HepG2 (cell line): ENCODE data around the gene MYRIP. TPM values are rescaled to one million over a fixed set of nuclear protein-coding genes. Genes with fewer than 3 reads are reported as not detected.
"Not testable (repeated sequence)": the region's sequence is repeated elsewhere in the genome, so short reads cannot be mapped to it uniquely, and the experiment has no call there.

Source experiments
- ATAC-seq: fragments of 200-7000 bp; cut with Tn5 transposase; 3 replicates; pipeline ENCODE4 v1.9.1; 2020; ENCODE audit warnings: mild to moderate bottlenecking, moderate library complexity
- BruUV-seq: library from RNA; stranded (reverse); fragments of 400-500 nt; replicated peaks from 2 replicates; lab custom pipeline; 2021; lab: Mats Ljungman, UMichigan
- CTCF ChIA-PET: fragments of 300-600 bp; formaldehyde crosslinking; extraction: SDS; loops from one replicate; lab custom pipeline; 2021; ENCODE audit warnings: low total read pairs, inconsistent platforms, low intra/inter-chr PET ratio; lab: Yijun Ruan, JAX
- POLR2A ChIA-PET: fragments of 350-600 bp; sonication (Branson Sonifier 250); formaldehyde crosslinking; loops from one replicate; lab custom pipeline; 2020; ENCODE audit warnings: antibody characterized with exemption, inconsistent platforms; lab: Yijun Ruan, JAX
- DNase-seq: peaks from one replicate; pipeline ENCODE4 v3.0.0-alpha.2; 2015; ENCODE audit warnings: low spot score
- FAIRE-seq: peaks from 3 replicates; lab custom pipeline; 2011; peaks lifted over from hg19 to GRCh38; lab: Jason Lieb, UNC
- H2AFZ ChIP-seq: one replicate; pipeline ENCODE4 v1.6.1; 2011; ENCODE audit warnings: low read length, inconsistent platforms
- H3K27ac ChIP-seq: fragments of 300-600 bp; 3 replicates; pipeline ENCODE4 v1.8.0; 2011; ENCODE audit warnings: mixed run types, mild to moderate bottlenecking, mixed read lengths, low read length, inconsistent platforms; ENCODE audit not compliant: insufficient read depth; ENCODE audit errors: extremely low read length
- H3K27me3 ChIP-seq, 2 experiments: fragments of 200-600 bp in 1 of 2; 2 replicates in 1 of 2; 3 replicates in 1 of 2; pipeline versions ENCODE4 v1.6.0 to v1.8.0; 2011; ENCODE audit warnings: low read length in 2 of 2, mild to moderate bottlenecking in 2 of 2, moderate library complexity in 2 of 2, inconsistent platforms in 1 of 2; ENCODE audit not compliant: insufficient read depth in 2 of 2, control insufficient read depth in 1 of 2
- H3K36me3 ChIP-seq, 2 experiments: fragments of 200-600 bp in 1 of 2; replicated peaks in 1 of 2; 2 replicates in 1 of 2; 3 replicates in 1 of 2; pipeline versions ENCODE4 v1.5.1 to v1.8.0; 2011; ENCODE audit warnings: low read length in 2 of 2, inconsistent platforms in 1 of 2; ENCODE audit not compliant: insufficient read depth in 2 of 2, control insufficient read depth in 1 of 2
- H3K4me1 ChIP-seq: 2 replicates; pipeline ENCODE4 v1.5.1; 2012; ENCODE audit warnings: low read length, inconsistent platforms; ENCODE audit not compliant: insufficient read depth
- H3K4me2 ChIP-seq: 2 replicates; pipeline ENCODE4 v1.6.0; 2011; ENCODE audit warnings: low read depth, low read length, inconsistent platforms
- H3K4me3 ChIP-seq, 3 experiments: fragments of 200-600 bp in 1 of 3; sonication (generic), shearing (Covaris generic) in 1 of 3; replicated peaks in 1 of 3; 2 replicates each; pipeline ENCODE4 v1.5.1; 2011 to 2016; ENCODE audit warnings: low read length in 3 of 3, inconsistent platforms in 2 of 3, low read depth in 2 of 3, mild to moderate bottlenecking in 2 of 3, control low read depth in 1 of 3, mixed read lengths in 1 of 3; ENCODE audit not compliant: insufficient read depth in 1 of 3
- H3K79me2 ChIP-seq: one replicate; pipeline ENCODE4 v1.6.1; 2011; ENCODE audit warnings: low read length, inconsistent platforms; ENCODE audit not compliant: insufficient read depth
- H3K9ac ChIP-seq: 2 replicates; pipeline ENCODE4 v1.6.0; 2011; ENCODE audit warnings: mild to moderate bottlenecking, low read depth, low read length, inconsistent platforms; ENCODE audit not compliant: insufficient read depth
- H3K9me3 ChIP-seq: 2 replicates; pipeline ENCODE4 v1.5.1; 2012; ENCODE audit warnings: mild to moderate bottlenecking, low read length
- H4K20me1 ChIP-seq: 2 replicates; pipeline ENCODE4 v1.6.0; 2011; ENCODE audit warnings: inconsistent platforms, mild to moderate bottlenecking, low read length, moderate library complexity; ENCODE audit not compliant: insufficient read depth
- BCL6 ChIP-seq: IDR thresholded peaks from 2 replicates; pipeline ENCODE4 v1.6.1; 2016; ENCODE audit warnings: missing genetic modification reagents, missing compliant biosample characterization
- FOXO1 ChIP-seq: sonication (generic); formaldehyde crosslinking; IDR thresholded peaks from 2 replicates; pipeline ENCODE4 v1.4.0; 2020; ENCODE audit warnings: missing genetic modification reagents
- GATAD2A ChIP-seq: IDR thresholded peaks from 2 replicates; pipeline ENCODE4 v1.6.1; 2016
- HCFC1 ChIP-seq: fragments of 150-350 bp; IDR thresholded peaks from 2 replicates; pipeline ENCODE4 v1.6.1; 2014; ENCODE audit warnings: low read depth, low read length
- HDAC2 ChIP-seq: sonication (generic); formaldehyde crosslinking; IDR thresholded peaks from 2 replicates; pipeline ENCODE4 v1.4.0; 2020; ENCODE audit warnings: missing genetic modification reagents
- KDM1A ChIP-seq: IDR thresholded peaks from 2 replicates; pipeline ENCODE4 v1.6.1; 2016; ENCODE audit warnings: missing compliant biosample characterization
- NR2F6 ChIP-seq, 2 experiments: IDR thresholded peaks; 2 replicates each; pipeline ENCODE4 v1.6.1; 2016; ENCODE audit warnings: antibody characterized with exemption in 1 of 2, mild to moderate bottlenecking in 1 of 2
- PAWR ChIP-seq: sonication (generic); formaldehyde crosslinking; IDR thresholded peaks from 2 replicates; pipeline ENCODE4 v1.4.0; 2020; ENCODE audit warnings: missing genetic modification reagents, mild to moderate bottlenecking, borderline replicate concordance
- PPARG ChIP-seq: conservative IDR thresholded peaks from 2 replicates; pipeline ENCODE4 v1.6.1; 2016; ENCODE audit warnings: missing biosample characterization, missing genetic modification reagents
- SAP130 ChIP-seq: IDR thresholded peaks from 2 replicates; pipeline ENCODE4 v1.6.1; 2016; ENCODE audit warnings: low read depth
- WIZ ChIP-seq: sonication (generic); formaldehyde crosslinking; IDR thresholded peaks from 2 replicates; pipeline ENCODE4 v1.5.1; 2020; ENCODE audit warnings: mild to moderate bottlenecking, missing genetic modification reagents
- ZIK1 ChIP-seq: sonication (generic); formaldehyde crosslinking; IDR thresholded peaks from 2 replicates; pipeline ENCODE4 v1.5.0; 2020; ENCODE audit warnings: mild to moderate bottlenecking, low read depth, missing genetic modification reagents, borderline replicate concordance
- ZNF556 ChIP-seq: sonication (generic); formaldehyde crosslinking; IDR thresholded peaks from 2 replicates; pipeline ENCODE4 v1.4.0; 2020; ENCODE audit warnings: mild to moderate bottlenecking, missing genetic modification reagents, borderline replicate concordance
- ZNF652 ChIP-seq: IDR thresholded peaks from 2 replicates; pipeline ENCODE4 v1.6.1; 2016; ENCODE audit warnings: low read depth, borderline replicate concordance
- ZNF792 ChIP-seq: IDR thresholded peaks from 2 replicates; pipeline ENCODE4 v1.6.1; 2016
- WGBS: methylation state at CpG from one replicate; pipeline ENCODE4 v1.1.6; 2017; ENCODE audit warnings: low lambda C conversion rate; 5-methylcytosine and 5-hydroxymethylcytosine counted together
- in situ Hi-C: cut with HindIII; loops from 2 replicates; pipeline ENCODE4 v1.10.0; 2017; ENCODE audit warnings: low pct_unique_long_range_greater_than_20kb; ENCODE audit not compliant: extremely low pct_ligation_motif_present
- intact Hi-C: fragments of 100-400 bp; cut with micrococcal nuclease; formaldehyde crosslinking; loops from one replicate; pipeline ENCODE4 v1.10.0; 2022; ENCODE audit not compliant: unreplicated experiment
- polyA plus RNA-seq, 8 experiments: library from polyadenylated mRNA; depleted of rRNA in 3 of 8; stranded (reverse) in 7 of 8; unstranded in 1 of 8; fragments of >200 nt; fragmentation: Illumina TruSeq in 4 of 8; extraction: Trizol in 4 of 8; gene quantifications; 2 replicates each; pipeline versions ENCODE4 v1.2.1 to v1.2.3, GENCODE V29; 2011 to 2016; ENCODE audit warnings: low read depth in 4 of 8, missing spikeins in 1 of 8, mixed read lengths in 1 of 8; ENCODE audit not compliant: insufficient read depth in 1 of 8
- total RNA-seq, 5 experiments: library from RNA; depleted of rRNA; stranded (reverse); fragments of >200 nt; fragmentation: Illumina TruSeq; extraction: Trizol; gene quantifications; 2 replicates each; pipeline ENCODE4 v1.2.3, GENCODE V29; 2016; ENCODE audit warnings: low read depth in 1 of 5
- TF ChIP-seq, protein P1 (sequence below): sonication (generic); formaldehyde crosslinking; IDR thresholded peaks from 2 replicates; pipeline ENCODE4 v1.4.0; 2020; ENCODE audit warnings: missing genetic modification reagents, borderline replicate concordance

MYRIP gene
- total and polyA plus RNA-seq, 2 of the 13 experiments (the other 11 are each of a cell fraction or from before 2014, with no cell fraction given) = 0.64 to 0.84 TPM

DNA sequence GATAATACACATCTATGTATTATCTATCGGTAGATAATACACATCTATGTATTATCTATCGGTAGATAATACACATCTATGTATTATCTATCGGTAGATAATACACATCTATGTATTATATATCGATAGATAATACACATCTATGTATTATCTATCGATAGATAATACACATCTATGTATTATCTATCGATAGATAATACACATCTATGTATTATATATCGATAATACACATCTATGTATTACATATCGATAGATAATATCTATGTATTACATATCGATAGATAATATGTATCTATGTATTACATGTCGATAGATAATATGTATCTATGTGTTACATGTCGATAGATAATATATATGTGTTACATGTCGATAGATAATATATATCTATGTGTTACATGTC is 275.0 kb downstream of the MYRIP start:
- H3K4me2 ChIP-seq, H3K27ac ChIP-seq, intact Hi-C loops, ATAC-seq, H3K27me3 ChIP-seq, DNase-seq, H3K79me2 ChIP-seq, H3K36me3 ChIP-seq, in situ Hi-C loops, CTCF ChIA-PET, H2AFZ ChIP-seq, H3K9ac ChIP-seq, H3K4me3 ChIP-seq, H4K20me1 ChIP-seq, BruUV-seq, FAIRE-seq, POLR2A ChIA-PET, H3K9me3 ChIP-seq: not testable (repeated sequence)
- H3K4me1 ChIP-seq = peaks cover 26% of the 10 kb centered on the region
- 92% methylated on average over 12 of the region's 12 CpGs for WGBS

DNA sequence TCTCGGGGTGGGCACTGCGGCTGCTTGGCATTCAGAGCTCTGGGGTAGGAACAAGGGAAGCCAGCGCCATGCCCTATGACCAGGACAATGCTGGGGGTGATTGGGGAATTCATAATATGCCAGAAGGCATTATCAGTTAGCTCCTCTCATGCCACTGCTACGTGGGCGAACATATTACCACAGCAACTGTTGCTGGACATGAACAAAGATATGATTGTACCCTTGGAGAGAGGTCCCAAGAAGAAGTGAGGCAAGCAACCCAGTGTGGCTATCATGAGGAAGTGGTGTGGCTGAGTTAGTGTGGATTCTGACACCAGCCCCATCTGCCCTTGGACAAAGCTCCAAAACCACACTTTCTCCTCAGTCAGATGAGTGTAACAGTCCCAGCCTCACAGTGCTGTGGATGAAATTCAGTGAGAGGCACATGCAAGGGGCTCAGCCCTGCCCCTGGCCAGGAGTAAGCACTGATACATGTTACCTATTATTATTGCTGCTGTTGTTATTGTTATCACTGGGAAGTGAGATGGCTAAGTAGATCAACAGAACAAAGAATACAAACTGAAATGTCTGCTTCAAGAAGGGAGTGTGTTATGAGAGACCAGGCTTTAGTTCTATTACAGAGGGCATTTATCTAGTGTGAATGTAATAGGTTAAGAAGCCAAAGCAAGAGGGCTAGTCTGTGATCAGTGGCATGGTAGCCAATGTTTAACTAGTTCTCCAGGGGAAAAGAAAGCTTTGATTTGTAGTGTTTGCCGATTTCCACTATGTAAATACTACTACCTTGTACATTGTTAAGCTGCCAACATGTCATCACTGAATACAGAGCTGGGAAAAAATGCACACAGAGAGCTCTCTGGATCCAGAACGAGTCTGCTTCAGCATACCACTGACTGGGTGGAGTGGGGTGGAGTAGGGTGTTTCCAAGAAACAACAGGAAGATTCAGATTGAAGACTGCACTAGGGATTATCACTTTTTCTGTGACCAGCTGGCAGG is 277.8 kb downstream of the MYRIP start:
- intact Hi-C loops = no loop called here
- Histone ChIP-seq H3K4me2 (peak overlapping the region; percentile 52), H3K4me3 (no peak overlapping the region), H3K79me2 (no peaks in the 10 kb centered on the region), H3K9me3 (no peaks in the 10 kb centered on the region), H4K20me1 (no peaks in the 10 kb centered on the region), H3K9ac (no peak overlapping the region), H3K27ac (peak overlapping the region; percentile 8), H3K4me1 (peaks cover 33% of the 10 kb centered on the region), H3K27me3 (no peaks in the 10 kb centered on the region), H2AFZ (no peak overlapping the region), H3K36me3 (no peaks in the 10 kb centered on the region)
- ATAC-seq = peak; percentile 98
- FAIRE-seq = peak; percentile 96
- ChIA-PET POLR2A (no interaction called here), CTCF (no interaction called here)
- WGBS = 35% methylated on average over 7 of the region's 7 CpGs
- peak; percentile 92 for DNase-seq
- in situ Hi-C loops = no loop called here
- BruUV-seq = no TSS peak
- TF ChIP-seq BCL6 (CRISPR knock-in tag) = peak; percentile 78; the same call in 1 of the 2 replicates
- peak; percentile 79 for TF ChIP-seq GATAD2A (CRISPR knock-in tag)
- TF ChIP-seq ZNF652 (CRISPR knock-in tag) = peak; percentile 54; the same call in 1 of the 2 replicates
- no peak for TF ChIP-seq NR2F6 (IDR thresholded peaks at IDR 0.05)
- TF ChIP-seq NR2F6 (CRISPR knock-in tag; IDR thresholded peaks at IDR 0.05) = 0 out of 2 replicates have a peak, but pooled peaks have one; percentile 23
- TF ChIP-seq SAP130 (CRISPR knock-in tag) = peak; percentile 29; the same call in 1 of the 2 replicates
- TF ChIP-seq HDAC2 (CRISPR knock-in tag) = peak; percentile 76
- TF ChIP-seq KDM1A = 0 out of 2 replicates have a peak, but pooled peaks have one; percentile 39
- TF ChIP-seq ZNF792 = 0 out of 2 replicates have a peak, but pooled peaks have one; percentile 58
- TF ChIP-seq, protein P1, sequence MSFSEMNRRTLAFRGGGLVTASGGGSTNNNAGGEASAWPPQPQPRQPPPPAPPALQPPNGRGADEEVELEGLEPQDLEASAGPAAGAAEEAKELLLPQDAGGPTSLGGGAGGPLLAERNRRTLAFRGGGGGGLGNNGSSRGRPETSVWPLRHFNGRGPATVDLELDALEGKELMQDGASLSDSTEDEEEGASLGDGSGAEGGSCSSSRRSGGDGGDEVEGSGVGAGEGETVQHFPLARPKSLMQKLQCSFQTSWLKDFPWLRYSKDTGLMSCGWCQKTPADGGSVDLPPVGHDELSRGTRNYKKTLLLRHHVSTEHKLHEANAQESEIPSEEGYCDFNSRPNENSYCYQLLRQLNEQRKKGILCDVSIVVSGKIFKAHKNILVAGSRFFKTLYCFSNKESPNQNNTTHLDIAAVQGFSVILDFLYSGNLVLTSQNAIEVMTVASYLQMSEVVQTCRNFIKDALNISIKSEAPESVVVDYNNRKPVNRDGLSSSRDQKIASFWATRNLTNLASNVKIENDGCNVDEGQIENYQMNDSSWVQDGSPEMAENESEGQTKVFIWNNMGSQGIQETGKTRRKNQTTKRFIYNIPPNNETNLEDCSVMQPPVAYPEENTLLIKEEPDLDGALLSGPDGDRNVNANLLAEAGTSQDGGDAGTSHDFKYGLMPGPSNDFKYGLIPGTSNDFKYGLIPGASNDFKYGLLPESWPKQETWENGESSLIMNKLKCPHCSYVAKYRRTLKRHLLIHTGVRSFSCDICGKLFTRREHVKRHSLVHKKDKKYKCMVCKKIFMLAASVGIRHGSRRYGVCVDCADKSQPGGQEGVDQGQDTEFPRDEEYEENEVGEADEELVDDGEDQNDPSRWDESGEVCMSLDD (CRISPR knock-in tag) = no peak
- no peak for TF ChIP-seq ZIK1 (CRISPR knock-in tag)
- TF ChIP-seq HCFC1 = no peak
- peak; percentile 33; the same call in 1 of the 2 replicates for TF ChIP-seq FOXO1 (CRISPR knock-in tag)
- 0 out of 2 replicates have a peak, but pooled peaks have one; percentile 32 for TF ChIP-seq PPARG (CRISPR knock-in tag)
- no peak for TF ChIP-seq PAWR (CRISPR knock-in tag)
- no peak for TF ChIP-seq WIZ
- no peak for TF ChIP-seq ZNF556 (CRISPR knock-in tag)
